HCT116 (cell line): ENCODE results near the gene MPHOSPH10. TPM values are rescaled to one million over a fixed set of nuclear protein-coding genes. Genes with fewer than 3 reads are reported as not detected.
"Not testable (repeated sequence)": the region's sequence is repeated elsewhere in the genome, so short reads cannot be mapped to it uniquely, and the experiment has no call there.

Experiments
- ATAC-seq: fragments of 200-7000 bp; cut with Tn5 transposase; 2 replicates; pipeline ENCODE4 v1.9.1; 2020; ENCODE audit warnings: mild to moderate bottlenecking, moderate library complexity
- BruUV-seq: library from RNA; stranded (reverse); fragments of 400-500 nt; replicated peaks from 2 replicates; lab custom pipeline; 2021; lab: Mats Ljungman, UMichigan
- CTCF ChIA-PET: fragments of 300-600 bp; sonication (Branson Sonifier 250); formaldehyde crosslinking; loops from one replicate; lab custom pipeline; 2021; ENCODE audit warnings: antibody characterized with exemption; lab: Charles Lee
- POLR2A ChIA-PET: fragments of 300-600, 350-600 bp; sonication (Branson Sonifier 250); formaldehyde crosslinking; loops from one replicate; lab custom pipeline; 2021; ENCODE audit warnings: antibody characterized with exemption; lab: Charles Lee
- RAD21 ChIA-PET, 2 experiments: fragments of 300-600 bp; sonication (Branson Sonifier 250); formaldehyde crosslinking; loops; one replicate each; lab custom pipeline; 2023; ENCODE audit warnings: low total read pairs in 2 of 2; ENCODE audit not compliant: uncharacterized antibody in 2 of 2, unreplicated experiment in 2 of 2, low non-redundant PET in 1 of 2; lab: Charles Lee
- DNase-seq: peaks from one replicate; pipeline ENCODE4 v3.0.0-alpha.2; 2010; ENCODE audit warnings: low read depth, low spot score
- H2AFZ ChIP-seq: fragments of 200-600 bp; shearing (Covaris generic), sonication (generic); 2 replicates; pipeline ENCODE4 v1.6.1; 2017; ENCODE audit warnings: low read depth, mixed run types, mixed read lengths, antibody characterized with exemption, low read length; ENCODE audit not compliant: poor library complexity, severe bottlenecking
- H3K27ac ChIP-seq: 2 replicates; pipeline ENCODE4 v1.5.1; 2012; ENCODE audit warnings: low read depth, low read length
- H3K27me3 ChIP-seq: fragments of 200-600 bp; sonication (generic); 2 replicates; pipeline ENCODE4 v1.6.1; 2016; ENCODE audit warnings: mixed run types, low read length, mixed read lengths; ENCODE audit not compliant: insufficient read depth
- H3K36me3 ChIP-seq, 2 experiments: fragments of 200-500 bp in 1 of 2; fragments of 200-600 bp in 1 of 2; sonication (Bioruptor generic) in 1 of 2; sonication (generic) in 1 of 2; 2 replicates each; pipeline versions ENCODE4 v1.5.1 to v1.6.1; 2014 to 2016; ENCODE audit warnings: low read length in 2 of 2, inconsistent platforms in 1 of 2, mixed read lengths in 1 of 2, mixed run types in 1 of 2; ENCODE audit not compliant: insufficient read depth in 2 of 2, control insufficient read depth in 1 of 2
- H3K4me1 ChIP-seq, 2 experiments: fragments of 200-600 bp in 1 of 2; sonication (generic) in 1 of 2; 2 replicates each; pipeline versions ENCODE4 v1.5.1 to v1.6.1; 2012 to 2017; ENCODE audit warnings: low read length in 2 of 2, inconsistent platforms in 1 of 2, mild to moderate bottlenecking in 1 of 2, mixed read lengths in 1 of 2, mixed run types in 1 of 2, moderate library complexity in 1 of 2; ENCODE audit not compliant: insufficient read depth in 2 of 2, control insufficient read depth in 1 of 2
- H3K4me2 ChIP-seq: fragments of 200-600 bp; sonication (generic); 2 replicates; pipeline ENCODE4 v1.6.1; 2017; ENCODE audit warnings: mixed run types, low read length, mixed read lengths
- H3K4me3 ChIP-seq, 2 experiments: fragments of 200-600 bp in 1 of 2; sonication (generic) in 1 of 2; replicated peaks in 1 of 2; 2 replicates each; pipeline ENCODE4 v1.5.1; 2011 to 2016; ENCODE audit warnings: low read length in 2 of 2, control low read depth in 1 of 2, low read depth in 1 of 2, mild to moderate bottlenecking in 1 of 2, mixed read lengths in 1 of 2, mixed run types in 1 of 2
- H3K79me2 ChIP-seq: fragments of 200-600 bp; sonication (generic); 2 replicates; pipeline ENCODE4 v1.6.1; 2017; ENCODE audit warnings: mild to moderate bottlenecking, mixed run types, low read length, moderate library complexity, mixed read lengths; ENCODE audit not compliant: insufficient read depth
- H3K9ac ChIP-seq: fragments of 200-600 bp; sonication (generic); 2 replicates; pipeline ENCODE4 v1.6.1; 2016; ENCODE audit warnings: low read length, mixed read lengths
- H3K9me2 ChIP-seq: fragments of 200-600 bp; sonication (generic), shearing (Covaris generic); 2 replicates; pipeline ENCODE4 v1.6.1; 2017; ENCODE audit warnings: mixed run types, mild to moderate bottlenecking, moderate library complexity; ENCODE audit not compliant: insufficient read depth
- H3K9me3 ChIP-seq, 2 experiments: fragments of 200-500 bp in 1 of 2; fragments of 200-600 bp in 1 of 2; sonication (Bioruptor generic) in 1 of 2; sonication (generic) in 1 of 2; 2 replicates each; pipeline ENCODE4 v1.6.1; 2014 to 2017; ENCODE audit warnings: low read length in 2 of 2, mixed read lengths in 2 of 2, inconsistent platforms in 1 of 2, low read depth in 1 of 2, mild to moderate bottlenecking in 1 of 2, mixed run types in 1 of 2, moderate library complexity in 1 of 2; ENCODE audit not compliant: control insufficient read depth in 1 of 2, insufficient read depth in 1 of 2
- H4K20me1 ChIP-seq: fragments of 200-600 bp; sonication (generic), shearing (Covaris generic); 2 replicates; pipeline ENCODE4 v1.6.1; 2017; ENCODE audit warnings: mixed run types, mild to moderate bottlenecking, moderate library complexity; ENCODE audit not compliant: insufficient read depth
- intact Hi-C: fragments of 100-400 bp; cut with micrococcal nuclease; formaldehyde crosslinking; loops from 2 replicates; pipeline ENCODE4 v1.10.0; 2022
- total RNA-seq: library from RNA; stranded (reverse); gene quantifications from one replicate; pipeline ENCODE4 v1.2.1, GENCODE V29; 2021; ENCODE audit not compliant: unreplicated experiment

MPHOSPH10 gene
- total RNA-seq, 1 experiment from 2014 or later, result 36.7 TPM

DNA sequence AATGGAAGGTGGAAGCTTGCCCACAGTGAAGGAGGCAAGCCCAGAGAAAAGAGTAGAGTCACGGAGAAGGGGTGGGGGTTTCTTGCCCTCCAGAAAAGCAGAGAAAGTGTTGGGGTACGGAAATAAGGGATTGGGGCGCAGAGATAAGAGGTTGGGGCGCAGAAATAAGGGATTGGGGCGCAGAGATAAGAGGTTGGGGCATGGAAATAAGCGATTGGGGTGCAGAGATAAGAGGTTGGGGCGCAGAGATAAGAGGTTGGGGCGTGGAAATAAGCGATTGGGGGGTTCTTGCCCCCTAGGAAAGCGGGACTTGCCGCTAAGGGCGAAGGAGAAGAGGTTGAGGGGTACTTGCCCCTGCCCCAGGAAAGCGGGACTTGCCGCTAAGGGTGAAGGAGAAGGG lies 41.0 kb upstream of the MPHOSPH10 start:
- H2AFZ ChIP-seq, H3K9ac ChIP-seq, DNase-seq, CTCF ChIA-PET, H3K9me2 ChIP-seq, POLR2A ChIA-PET, RAD21 ChIA-PET, H3K4me3 ChIP-seq, H3K9me3 ChIP-seq, BruUV-seq, H3K4me1 ChIP-seq, H3K27ac ChIP-seq, H4K20me1 ChIP-seq, H3K36me3 ChIP-seq, H3K4me2 ChIP-seq, H3K27me3 ChIP-seq, H3K79me2 ChIP-seq, intact Hi-C loops, ATAC-seq: not testable (repeated sequence)

DNA sequence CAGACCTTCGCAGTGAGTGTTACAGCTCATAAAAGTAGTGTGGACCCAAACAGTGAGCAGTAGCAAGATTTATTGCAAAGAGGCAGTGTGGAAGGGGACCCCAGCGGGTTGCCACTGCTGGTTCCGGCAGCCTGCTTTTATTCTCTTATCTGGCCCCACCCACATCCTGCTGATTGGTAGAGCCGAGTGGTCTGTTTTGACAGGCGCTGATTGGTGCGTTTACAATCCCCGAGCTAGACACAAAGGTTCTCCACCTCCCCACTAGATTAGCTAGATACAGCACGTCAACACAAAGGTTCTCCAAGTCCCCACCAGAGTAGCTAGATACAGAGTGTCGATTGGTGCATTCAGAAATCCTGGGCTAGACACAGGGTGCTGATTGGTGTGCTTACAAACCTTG lies 38.6 kb upstream of the MPHOSPH10 start:
- H3K9me2 ChIP-seq, H3K79me2 ChIP-seq, H3K9ac ChIP-seq, H3K27ac ChIP-seq, POLR2A ChIA-PET, H3K9me3 ChIP-seq, RAD21 ChIA-PET, BruUV-seq, ATAC-seq, H3K27me3 ChIP-seq, DNase-seq, H3K4me3 ChIP-seq, H3K4me1 ChIP-seq, H3K36me3 ChIP-seq, H2AFZ ChIP-seq, H3K4me2 ChIP-seq, H4K20me1 ChIP-seq, intact Hi-C loops: not testable (repeated sequence)
- CTCF ChIA-PET, result interaction anchor here (1.8 kb wide), 1 partner anchor 9 kb away, joined by 8 read pairs; no protein-coding TSS in a partner anchor

GRCh38 chr2:71092491-71093260 lies 37.8 kb upstream of the MPHOSPH10 start:
- H3K27ac ChIP-seq, H3K4me2 ChIP-seq, H3K36me3 ChIP-seq, H3K4me1 ChIP-seq, H3K9me3 ChIP-seq, DNase-seq, BruUV-seq, RAD21 ChIA-PET, H3K9ac ChIP-seq, H2AFZ ChIP-seq, H3K27me3 ChIP-seq, H3K79me2 ChIP-seq, H4K20me1 ChIP-seq, POLR2A ChIA-PET, intact Hi-C loops, H3K4me3 ChIP-seq, H3K9me2 ChIP-seq, ATAC-seq: not testable (repeated sequence)
- CTCF ChIA-PET, result interaction anchor here (1.8 kb wide), 1 partner anchor 8 kb away, joined by 8 read pairs; no protein-coding TSS in a partner anchor
